ENCODE data around the gene SYT7. TPM values are rescaled to one million over a fixed set of nuclear protein-coding genes. Genes with fewer than 3 reads are reported as not detected.

Gene SYT7
- total and polyA plus RNA-seq, 10 of the 15 experiments (the other 5 are each of a cell fraction or from before 2014, with no cell fraction given): not detected

DNA sequence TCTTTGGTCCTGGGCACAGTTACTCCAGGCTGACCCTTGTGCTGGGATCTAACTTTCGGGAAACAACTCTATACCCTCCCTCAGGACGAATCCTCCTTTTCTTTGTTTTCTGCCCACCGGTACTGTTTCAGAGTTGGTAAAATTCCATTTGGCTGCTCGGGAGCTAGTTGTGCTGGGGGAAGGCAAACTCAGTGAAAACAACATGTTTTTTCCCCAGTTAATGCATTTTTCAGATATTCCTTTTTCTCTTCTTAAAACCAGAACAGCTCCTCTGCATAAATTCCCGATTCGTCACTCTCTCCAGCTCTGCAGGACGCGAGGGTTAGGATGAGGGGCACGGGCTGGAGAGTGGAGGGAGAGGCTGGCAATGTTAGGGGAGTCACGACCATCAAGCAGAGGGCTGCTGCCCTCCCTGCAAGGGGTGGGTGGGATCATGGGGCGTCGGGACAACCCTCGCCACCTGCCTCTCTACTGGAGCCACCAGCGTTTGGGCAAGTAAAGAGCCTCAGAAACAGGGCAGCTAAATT is 41.0 kb downstream of the SYT7 start:
- Histone ChIP-seq H3K27me3 (replicated peaks in 1 of 2; ENCODE audit: control insufficient read depth in 2 of 2, insufficient read depth in 2 of 2, low read length in 1 of 2) (no peaks in the 10 kb centered on the region; a peak in 2 of 4 replicates), H3K9me3 (replicated peaks; ENCODE audit: control insufficient read depth, insufficient read depth, low read length) (no peaks in the 10 kb centered on the region), H3K27ac (ENCODE audit: control insufficient read depth, insufficient read depth) (no peak overlapping the region), H3K4me3 (no peak overlapping the region), H3K4me1 (ENCODE audit: control insufficient read depth, insufficient read depth, low read length) (no peaks in the 10 kb centered on the region), H3K9ac (ENCODE audit: control insufficient read depth, insufficient read depth, low read length) (no peak overlapping the region), H2AFZ (ENCODE audit: control insufficient read depth, low read depth, low read length) (no peak overlapping the region), H3K4me2 (ENCODE audit: control insufficient read depth, insufficient read depth) (no peak overlapping the region), H4K20me1 (ENCODE audit: control insufficient read depth, insufficient read depth) (no peaks in the 10 kb centered on the region), H3K79me2 (ENCODE audit: control insufficient read depth, insufficient read depth, low read length) (no peaks in the 10 kb centered on the region), H3K36me3 (ENCODE audit: control insufficient read depth in 2 of 2, insufficient read depth in 2 of 2, low read length in 1 of 2) (no peaks in the 10 kb centered on the region)
- ATAC-seq: no peak
- no TSS peak for BruUV-seq (replicated peaks)
- DNase-seq (ENCODE audit: low read depth, low spot score): no peak
- 50% methylated on average over 11 of the region's 14 CpGs for WGBS (ENCODE audit: insufficient coverage, insufficient replicate concordance, low lambda C conversion rate, missing lambda C conversion rate)
- SMC1A ChIA-PET (ENCODE audit: uncharacterized antibody, unreplicated experiment): no interaction called here
- POLR2A ChIA-PET: no interaction called here
- intact Hi-C loops (cut with micrococcal nuclease; ENCODE audit: unreplicated experiment) (loop anchor here (10.0 kb wide), 1 partner anchor 95 kb away; no protein-coding TSS in a partner anchor), in situ Hi-C loops (cut with MboI) (no loop called here)
- no peak for FAIRE-seq
- TF ChIP-seq NR2C2 (IDR thresholded peaks at IDR 0.05; ENCODE audit: borderline replicate concordance, control insufficient read depth, insufficient read length, low read depth) (no peak), SREBF2 (IDR thresholded peaks at IDR 0.05; ENCODE audit: low read length) (no peak), SUZ12 (IDR thresholded peaks at IDR 0.05; ENCODE audit: unreplicated experiment) (no peak), STAT3 (IDR thresholded peaks at IDR 0.05; ENCODE audit: low read depth, low read length) (no peak), TCF7 (IDR thresholded peaks at IDR 0.05; ENCODE audit: borderline replicate concordance) (no peak), POLR2AphosphoS2 (IDR thresholded peaks at IDR 0.05; ENCODE audit: low read depth, low read length) (no peak), SREBF1 (IDR thresholded peaks at IDR 0.05; ENCODE audit: low read length) (no peak), CBFB (IDR thresholded peaks at IDR 0.05; ENCODE audit: low read depth) (no peak)
- TF ChIP-seq, protein P1, sequence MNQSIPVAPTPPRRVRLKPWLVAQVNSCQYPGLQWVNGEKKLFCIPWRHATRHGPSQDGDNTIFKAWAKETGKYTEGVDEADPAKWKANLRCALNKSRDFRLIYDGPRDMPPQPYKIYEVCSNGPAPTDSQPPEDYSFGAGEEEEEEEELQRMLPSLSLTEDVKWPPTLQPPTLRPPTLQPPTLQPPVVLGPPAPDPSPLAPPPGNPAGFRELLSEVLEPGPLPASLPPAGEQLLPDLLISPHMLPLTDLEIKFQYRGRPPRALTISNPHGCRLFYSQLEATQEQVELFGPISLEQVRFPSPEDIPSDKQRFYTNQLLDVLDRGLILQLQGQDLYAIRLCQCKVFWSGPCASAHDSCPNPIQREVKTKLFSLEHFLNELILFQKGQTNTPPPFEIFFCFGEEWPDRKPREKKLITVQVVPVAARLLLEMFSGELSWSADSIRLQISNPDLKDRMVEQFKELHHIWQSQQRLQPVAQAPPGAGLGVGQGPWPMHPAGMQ (IDR thresholded peaks at IDR 0.05; ENCODE audit: borderline replicate concordance): no peak
- TF ChIP-seq, protein P2, sequence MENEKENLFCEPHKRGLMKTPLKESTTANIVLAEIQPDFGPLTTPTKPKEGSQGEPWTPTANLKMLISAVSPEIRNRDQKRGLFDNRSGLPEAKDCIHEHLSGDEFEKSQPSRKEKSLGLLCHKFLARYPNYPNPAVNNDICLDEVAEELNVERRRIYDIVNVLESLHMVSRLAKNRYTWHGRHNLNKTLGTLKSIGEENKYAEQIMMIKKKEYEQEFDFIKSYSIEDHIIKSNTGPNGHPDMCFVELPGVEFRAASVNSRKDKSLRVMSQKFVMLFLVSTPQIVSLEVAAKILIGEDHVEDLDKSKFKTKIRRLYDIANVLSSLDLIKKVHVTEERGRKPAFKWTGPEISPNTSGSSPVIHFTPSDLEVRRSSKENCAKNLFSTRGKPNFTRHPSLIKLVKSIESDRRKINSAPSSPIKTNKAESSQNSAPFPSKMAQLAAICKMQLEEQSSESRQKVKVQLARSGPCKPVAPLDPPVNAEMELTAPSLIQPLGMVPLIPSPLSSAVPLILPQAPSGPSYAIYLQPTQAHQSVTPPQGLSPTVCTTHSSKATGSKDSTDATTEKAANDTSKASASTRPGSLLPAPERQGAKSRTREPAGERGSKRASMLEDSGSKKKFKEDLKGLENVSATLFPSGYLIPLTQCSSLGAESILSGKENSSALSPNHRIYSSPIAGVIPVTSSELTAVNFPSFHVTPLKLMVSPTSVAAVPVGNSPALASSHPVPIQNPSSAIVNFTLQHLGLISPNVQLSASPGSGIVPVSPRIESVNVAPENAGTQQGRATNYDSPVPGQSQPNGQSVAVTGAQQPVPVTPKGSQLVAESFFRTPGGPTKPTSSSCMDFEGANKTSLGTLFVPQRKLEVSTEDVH (IDR thresholded peaks at IDR 0.05; ENCODE audit: low read depth, partially characterized antibody): no peak
- TF ChIP-seq, protein P3, sequence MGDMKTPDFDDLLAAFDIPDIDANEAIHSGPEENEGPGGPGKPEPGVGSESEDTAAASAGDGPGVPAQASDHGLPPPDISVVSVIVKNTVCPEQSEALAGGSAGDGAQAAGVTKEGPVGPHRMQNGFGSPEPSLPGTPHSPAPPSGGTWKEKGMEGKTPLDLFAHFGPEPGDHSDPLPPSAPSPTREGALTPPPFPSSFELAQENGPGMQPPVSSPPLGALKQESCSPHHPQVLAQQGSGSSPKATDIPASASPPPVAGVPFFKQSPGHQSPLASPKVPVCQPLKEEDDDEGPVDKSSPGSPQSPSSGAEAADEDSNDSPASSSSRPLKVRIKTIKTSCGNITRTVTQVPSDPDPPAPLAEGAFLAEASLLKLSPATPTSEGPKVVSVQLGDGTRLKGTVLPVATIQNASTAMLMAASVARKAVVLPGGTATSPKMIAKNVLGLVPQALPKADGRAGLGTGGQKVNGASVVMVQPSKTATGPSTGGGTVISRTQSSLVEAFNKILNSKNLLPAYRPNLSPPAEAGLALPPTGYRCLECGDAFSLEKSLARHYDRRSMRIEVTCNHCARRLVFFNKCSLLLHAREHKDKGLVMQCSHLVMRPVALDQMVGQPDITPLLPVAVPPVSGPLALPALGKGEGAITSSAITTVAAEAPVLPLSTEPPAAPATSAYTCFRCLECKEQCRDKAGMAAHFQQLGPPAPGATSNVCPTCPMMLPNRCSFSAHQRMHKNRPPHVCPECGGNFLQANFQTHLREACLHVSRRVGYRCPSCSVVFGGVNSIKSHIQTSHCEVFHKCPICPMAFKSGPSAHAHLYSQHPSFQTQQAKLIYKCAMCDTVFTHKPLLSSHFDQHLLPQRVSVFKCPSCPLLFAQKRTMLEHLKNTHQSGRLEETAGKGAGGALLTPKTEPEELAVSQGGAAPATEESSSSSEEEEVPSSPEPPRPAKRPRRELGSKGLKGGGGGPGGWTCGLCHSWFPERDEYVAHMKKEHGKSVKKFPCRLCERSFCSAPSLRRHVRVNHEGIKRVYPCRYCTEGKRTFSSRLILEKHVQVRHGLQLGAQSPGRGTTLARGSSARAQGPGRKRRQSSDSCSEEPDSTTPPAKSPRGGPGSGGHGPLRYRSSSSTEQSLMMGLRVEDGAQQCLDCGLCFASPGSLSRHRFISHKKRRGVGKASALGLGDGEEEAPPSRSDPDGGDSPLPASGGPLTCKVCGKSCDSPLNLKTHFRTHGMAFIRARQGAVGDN (IDR thresholded peaks at IDR 0.05): no peak
- RAD21 ChIA-PET (ENCODE audit: unreplicated experiment): no interaction called here
- CTCF ChIA-PET: interaction anchor here (0.9 to 1.7 kb wide), 3 partner anchors 23 to 194 kb away, joined by 3 to 5 read pairs (median 5); no protein-coding TSS in a partner anchor

All from GM12878 (cell line).